Spleen (tissue), 11 donors: ENCODE data around the gene ARRDC1. TPM values are rescaled to one million over a fixed set of nuclear protein-coding genes. Genes with fewer than 3 reads are reported as not detected.

Experiments
- DNase-seq: peaks from one replicate; pipeline ENCODE4 v3.0.0-alpha.2; 2020
- H3K27ac ChIP-seq, 8 donors: fragments of 200-600 bp; sonication (generic) in 7 of 8; 1 replicate in 4 of 8; 2 replicates in 4 of 8; pipeline versions ENCODE4 v1.5.0 to v1.8.0; 2016 to 2021; ENCODE audit warnings: inconsistent platforms in 4 of 8, mild to moderate bottlenecking in 4 of 8, moderate library complexity in 1 of 8
- H3K27me3 ChIP-seq, 7 donors: fragments of 200-600 bp; sonication (generic) in 6 of 7; replicated peaks in 1 of 7; 1 replicate in 4 of 7; 2 replicates in 3 of 7; pipeline versions ENCODE4 v1.5.0 to v1.8.0; 2016 to 2021; ENCODE audit warnings: inconsistent platforms in 3 of 7, mild to moderate bottlenecking in 1 of 7
- H3K36me3 ChIP-seq, 6 donors: fragments of 200-600 bp; sonication (generic) in 5 of 6; 1 replicate in 4 of 6; 2 replicates in 2 of 6; pipeline versions ENCODE4 v1.5.0 to v1.8.0; 2016 to 2021; ENCODE audit warnings: inconsistent platforms in 2 of 6
- H3K4me1 ChIP-seq, 6 donors: fragments of 200-600 bp; sonication (generic) in 5 of 6; 1 replicate in 3 of 6; 2 replicates in 3 of 6; pipeline versions ENCODE4 v1.5.0 to v1.8.0; 2016 to 2021; ENCODE audit warnings: inconsistent platforms in 3 of 6
- H3K4me3 ChIP-seq, 8 donors: fragments of 200-600 bp; sonication (generic) in 7 of 8; 1 replicate in 4 of 8; 2 replicates in 4 of 8; pipeline versions ENCODE4 v1.5.0 to v1.8.0; 2016 to 2021; ENCODE audit warnings: inconsistent platforms in 4 of 8, mild to moderate bottlenecking in 4 of 8, moderate library complexity in 2 of 8
- H3K9me3 ChIP-seq, 8 donors: fragments of 200-600 bp; sonication (generic) in 7 of 8; 1 replicate in 4 of 8; 2 replicates in 4 of 8; pipeline versions ENCODE4 v1.5.0 to v1.8.0; 2016 to 2021; ENCODE audit warnings: inconsistent platforms in 4 of 8
- POLR2A ChIP-seq, 3 donors: fragments of 450-650 bp; IDR thresholded peaks; one replicate each; pipeline ENCODE4 v1.5.1; 2017; ENCODE audit warnings: antibody characterized with exemption in 3 of 3, mild to moderate bottlenecking in 1 of 3
- POLR2AphosphoS5 ChIP-seq, 3 donors: sonication (generic); formaldehyde crosslinking; IDR thresholded peaks; one replicate each; pipeline ENCODE4 v1.5.1; 2017; ENCODE audit warnings: antibody characterized with exemption in 3 of 3
- WGBS, 5 donors: extraction: QIAGEN DNeasy Blood & Tissue Kit in 3 of 5; methylation state at CpG; one replicate each; pipeline versions ENCODE4 v1.1.5 to v1.1.7; 2013 to 2018; 5-methylcytosine and 5-hydroxymethylcytosine counted together
- intact Hi-C: fragments of 100-400 bp; cut with DNase I; formaldehyde crosslinking; loops from one replicate; pipeline ENCODE4 v1.15.0; 2023; ENCODE audit warnings: low total_unique reads
- polyA plus RNA-seq, 3 donors: library from polyadenylated mRNA; stranded (reverse); fragments of 200-250 nt; gene quantifications; one replicate each; pipeline ENCODE4 v1.2.1, GENCODE V29; 2013
- small RNA-seq, 4 donors: library from RNA; depleted of rRNA; stranded (forward); fragments of <200 nt; gene quantifications; one replicate each; pipeline ENCODE3, GENCODE V24; 2016
- total RNA-seq, 7 donors: library from RNA; depleted of rRNA in 3 of 7; stranded (reverse); fragments of >200 nt in 3 of 7; fragmentation: NEBNext Ultra II Directional in 4 of 7; extraction: Animal tissue kit (Norgen Biotek cat#: 25700) in 4 of 7; gene quantifications; one replicate each; pipeline versions ENCODE4 v1.1.0 to v1.2.1, GENCODE V29; 2016 to 2021
- TF ChIP-seq, protein P1 (sequence below), 11 experiments: fragments of 200-600 bp in 7 of 11; fragments of 450-650 bp in 4 of 11; sonication (generic) in 4 of 11; IDR thresholded peaks in 8 of 11; conservative IDR thresholded peaks in 3 of 11; 1 replicate in 7 of 11; 2 replicates in 4 of 11; pipeline versions ENCODE4 v1.4.0 to v1.8.0; 2016 to 2021; ENCODE audit warnings: antibody characterized with exemption in 11 of 11, inconsistent platforms in 4 of 11, mild to moderate bottlenecking in 1 of 11
- donor health status: healthy with polysubstance abuse.
- donor health status: DM: no; HTN: no; CAD: no; lungs with moderate emphysema.
- donor health status: DM: no; HTN: no; CAD: no.
- donor health status: Bipolar disorder and iron deficiency.
- donor health status: healthy.
- donor health status: DM: no; HTN: no; CAD: no.
- donor health status: DM: yes; HTN: yes; CAD: no.

Gene ARRDC1
- total and polyA plus RNA-seq, 10 donors = 51.4 to 158 (median 71.6) TPM

DNA sequence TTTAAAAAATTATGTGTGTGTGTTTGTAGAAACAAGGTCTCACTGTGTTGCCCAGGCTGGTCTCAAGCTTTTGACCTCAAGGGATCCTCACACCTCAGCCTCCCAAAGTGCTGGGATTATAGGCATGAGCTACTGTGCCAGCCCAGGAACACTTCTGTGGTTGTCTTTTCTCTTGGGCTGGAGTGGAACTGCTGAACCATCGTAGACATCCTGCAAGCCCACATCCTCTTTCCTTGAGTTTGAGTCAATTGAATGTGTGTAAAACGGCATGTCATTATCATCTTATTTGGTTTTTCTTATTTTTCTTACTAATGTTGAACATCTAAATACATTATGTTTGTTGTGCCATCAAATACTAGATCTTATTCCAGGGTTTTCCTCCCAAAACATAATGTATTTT, 53.3 kb downstream of the ARRDC1 start:
- peak; percentile 19 for DNase-seq
- no peaks in the 10 kb centered on the region for H3K9me3 ChIP-seq
- WGBS, 5 donors = 27 to 46% (median 37%) methylated on average over 2 of the region's 2 CpGs
- no peak overlapping the region for H3K27ac ChIP-seq
- no peak overlapping the region for H3K4me3 ChIP-seq
- intact Hi-C loops = no loop called here
- no peaks in the 10 kb centered on the region for H3K27me3 ChIP-seq
- no peak for TF ChIP-seq POLR2AphosphoS5 (IDR thresholded peaks at IDR 0.05)
- no peak for TF ChIP-seq POLR2A (IDR thresholded peaks at IDR 0.05)
- TF ChIP-seq, protein P1, sequence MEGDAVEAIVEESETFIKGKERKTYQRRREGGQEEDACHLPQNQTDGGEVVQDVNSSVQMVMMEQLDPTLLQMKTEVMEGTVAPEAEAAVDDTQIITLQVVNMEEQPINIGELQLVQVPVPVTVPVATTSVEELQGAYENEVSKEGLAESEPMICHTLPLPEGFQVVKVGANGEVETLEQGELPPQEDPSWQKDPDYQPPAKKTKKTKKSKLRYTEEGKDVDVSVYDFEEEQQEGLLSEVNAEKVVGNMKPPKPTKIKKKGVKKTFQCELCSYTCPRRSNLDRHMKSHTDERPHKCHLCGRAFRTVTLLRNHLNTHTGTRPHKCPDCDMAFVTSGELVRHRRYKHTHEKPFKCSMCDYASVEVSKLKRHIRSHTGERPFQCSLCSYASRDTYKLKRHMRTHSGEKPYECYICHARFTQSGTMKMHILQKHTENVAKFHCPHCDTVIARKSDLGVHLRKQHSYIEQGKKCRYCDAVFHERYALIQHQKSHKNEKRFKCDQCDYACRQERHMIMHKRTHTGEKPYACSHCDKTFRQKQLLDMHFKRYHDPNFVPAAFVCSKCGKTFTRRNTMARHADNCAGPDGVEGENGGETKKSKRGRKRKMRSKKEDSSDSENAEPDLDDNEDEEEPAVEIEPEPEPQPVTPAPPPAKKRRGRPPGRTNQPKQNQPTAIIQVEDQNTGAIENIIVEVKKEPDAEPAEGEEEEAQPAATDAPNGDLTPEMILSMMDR (IDR thresholded peaks at IDR 0.05 in 8 of 11, conservative IDR thresholded peaks at IDR 0.05 in 3 of 11) = no peak
- peaks cover 0 to 37% (median 7%) of the 10 kb centered on the region in 6 donors for H3K36me3 ChIP-seq
- peaks cover 0 to 79% (median 34%) of the 10 kb centered on the region in 6 donors for H3K4me1 ChIP-seq

DNA sequence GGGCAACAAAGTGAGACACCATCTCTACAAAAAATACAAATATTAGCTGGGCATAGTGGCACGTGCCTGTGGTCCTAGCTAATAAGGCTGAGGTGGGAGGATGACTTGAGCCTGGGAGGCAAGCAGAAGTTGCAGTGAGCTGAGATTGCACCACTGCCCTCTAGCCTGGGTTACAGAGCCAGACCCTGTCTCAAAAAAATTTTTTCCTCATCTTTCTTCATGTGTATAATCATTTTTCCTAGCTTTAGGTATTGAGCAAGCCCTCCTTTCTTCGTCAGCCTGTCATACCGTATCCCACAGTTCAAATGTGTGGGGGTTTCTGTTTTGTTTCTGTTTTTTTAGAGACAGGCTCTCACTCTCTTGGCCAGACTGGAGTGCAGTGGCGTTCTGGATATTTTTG, 54.7 kb downstream of the ARRDC1 start:
- no peak overlapping the region for H3K27ac ChIP-seq
- WGBS, 5 donors = 48 to 67% (median 57%) methylated on average over 4 of the region's 4 CpGs
- TF ChIP-seq, protein P1 (IDR thresholded peaks at IDR 0.05 in 8 of 11, conservative IDR thresholded peaks at IDR 0.05 in 3 of 11) = no peak
- TF ChIP-seq POLR2AphosphoS5 (IDR thresholded peaks at IDR 0.05) (no peak), POLR2A (IDR thresholded peaks at IDR 0.05) (no peak)
- no peaks in the 10 kb centered on the region for H3K27me3 ChIP-seq
- intact Hi-C loops = no loop called here
- no peak for DNase-seq
- no peak overlapping the region for H3K4me3 ChIP-seq
- peaks cover 0 to 92% (median 39%) of the 10 kb centered on the region in 6 donors for H3K4me1 ChIP-seq
- H3K9me3 ChIP-seq = no peaks in the 10 kb centered on the region
- peaks cover 0 to 25% (median 3%) of the 10 kb centered on the region in 6 donors for H3K36me3 ChIP-seq

DNA sequence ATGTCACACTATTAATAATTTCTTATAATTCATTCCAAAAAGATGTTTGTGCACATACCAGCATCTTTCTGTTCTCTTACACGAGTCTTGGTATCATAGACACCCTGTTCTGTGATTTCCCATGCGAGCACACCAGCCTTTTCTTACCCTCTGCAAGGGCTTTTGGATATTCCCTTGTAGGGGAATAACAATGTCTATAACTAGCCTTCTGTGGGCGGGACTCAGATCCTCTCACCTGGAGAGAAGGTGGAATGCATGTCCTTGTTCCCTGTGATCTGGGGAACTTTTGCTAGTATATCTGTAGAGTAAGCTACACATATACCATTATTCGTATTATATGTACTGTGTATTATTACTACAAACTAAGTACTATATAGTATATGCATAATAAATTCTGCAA, 58.1 kb downstream of the ARRDC1 start:
- Histone ChIP-seq H3K4me1 (peaks cover 19 to 97% (median 54%) of the 10 kb centered on the region in 6 donors), H3K9me3 (no peaks in the 10 kb centered on the region), H3K27ac (no peak overlapping the region), H3K27me3 (no peaks in the 10 kb centered on the region), H3K36me3 (peaks cover 0 to 28% (median 0%) of the 10 kb centered on the region in 6 donors), H3K4me3 (no peak overlapping the region)
- TF ChIP-seq POLR2A (IDR thresholded peaks at IDR 0.05) (no peak), POLR2AphosphoS5 (IDR thresholded peaks at IDR 0.05) (no peak)
- TF ChIP-seq, protein P1 (IDR thresholded peaks at IDR 0.05 in 8 of 11, conservative IDR thresholded peaks at IDR 0.05 in 3 of 11) = no peak
- no peak for DNase-seq
- intact Hi-C loops = no loop called here
- 90 to 96% (median 92%) methylated on average over 4 of the region's 4 CpGs for WGBS, 5 donors

DNA sequence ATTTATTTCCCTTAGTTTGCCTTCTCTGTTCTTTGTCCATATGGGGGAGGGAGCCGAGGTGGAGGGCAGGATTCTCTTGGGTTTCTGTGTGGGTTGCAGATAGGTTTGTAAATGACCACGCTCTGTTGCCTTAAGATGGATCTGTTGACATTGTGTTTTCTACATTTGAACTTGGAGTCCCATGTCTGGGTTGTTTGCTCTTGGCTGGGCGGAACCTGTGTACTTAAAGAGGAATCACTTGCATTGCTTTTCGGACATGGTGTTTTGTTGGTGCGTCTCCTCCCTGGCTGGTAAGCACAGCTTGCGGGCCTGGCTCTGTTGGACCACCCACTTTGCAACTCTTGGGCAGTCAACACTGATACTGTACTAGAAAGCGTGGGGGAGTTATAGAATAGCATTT, 59.2 kb downstream of the ARRDC1 start:
- Histone ChIP-seq H3K4me1 (peaks cover 19 to 97% (median 50%) of the 10 kb centered on the region in 6 donors), H3K36me3 (peaks cover 0 to 39% (median 0%) of the 10 kb centered on the region in 6 donors), H3K27ac (no peak overlapping the region), H3K9me3 (no peaks in the 10 kb centered on the region), H3K4me3 (no peak overlapping the region), H3K27me3 (no peaks in the 10 kb centered on the region)
- TF ChIP-seq, protein P1 (IDR thresholded peaks at IDR 0.05 in 8 of 11, conservative IDR thresholded peaks at IDR 0.05 in 3 of 11) = no peak
- TF ChIP-seq POLR2AphosphoS5 (IDR thresholded peaks at IDR 0.05) = no peak
- no peak for TF ChIP-seq POLR2A (IDR thresholded peaks at IDR 0.05)
- DNase-seq = no peak
- intact Hi-C loops = no loop called here
- 80 to 93% (median 85%) methylated on average over 7 of the region's 7 CpGs for WGBS, 5 donors

Small RNAs within 50 kb of the gene (small RNA-seq; reads per million reads assigned to genes)
- gene RF00017 = 0 reads per million in 4 donors

Other genes with a start within 250 kb of the ARRDC1 start
- 10 to 100 TPM; 14.5 to 52.8 (median 29.8) TPM for gene EXD3, start 182.5 kb upstream of the ARRDC1 start, total RNA-seq
- gene EXD3, start 182.5 kb upstream of the ARRDC1 start, polyA plus RNA-seq = 10 to 100 TPM; 15.6 to 62.3 (median 43.4) TPM
- 10 to 100 TPM in 2 of 7 donors, 1 to 10 TPM in 5; 1.9 to 15.0 (median 5.3) TPM for gene NOXA1, start 182.3 kb upstream of the ARRDC1 start, total RNA-seq
- 10 to 100 TPM in 1 of 3 donors, 1 to 10 TPM in 2; 3.2 to 10.7 (median 7.8) TPM for gene NOXA1, start 182.3 kb upstream of the ARRDC1 start, polyA plus RNA-seq
- gene ENTPD8, start 164.3 kb upstream of the ARRDC1 start, total RNA-seq = under 1 TPM in 3 of 7 donors, not detected in 4; 0.26 to 0.37 (median 0.28) TPM
- under 1 TPM; 0.07 to 0.10 (median 0.09) TPM for gene ENTPD8, start 164.3 kb upstream of the ARRDC1 start, polyA plus RNA-seq
- gene NSMF, start 146.4 kb upstream of the ARRDC1 start, total RNA-seq = 10 to 100 TPM; 21.8 to 39.0 (median 25.5) TPM
- 10 to 100 TPM; 21.8 to 49.3 (median 26.7) TPM for gene NSMF, start 146.4 kb upstream of the ARRDC1 start, polyA plus RNA-seq
- gene PNPLA7, start 55.3 kb upstream of the ARRDC1 start, total RNA-seq = 10 to 100 TPM in 4 of 7 donors, 1 to 10 TPM in 3; 5.1 to 22.7 (median 11.3) TPM
- gene PNPLA7, start 55.3 kb upstream of the ARRDC1 start, polyA plus RNA-seq = 10 to 100 TPM in 2 of 3 donors, 1 to 10 TPM in 1; 8.4 to 19.9 (median 10.1) TPM
- gene MRPL41, start 53.8 kb upstream of the ARRDC1 start, total RNA-seq = 10 to 100 TPM; 20.5 to 38.1 (median 32.8) TPM
- 10 to 100 TPM; 69.9 to 98.1 (median 84.9) TPM for gene MRPL41, start 53.8 kb upstream of the ARRDC1 start, polyA plus RNA-seq
- 10 to 100 TPM; 31.7 to 47.3 (median 39.8) TPM for gene DPH7, start 26.8 kb upstream of the ARRDC1 start, total RNA-seq
- gene DPH7, start 26.8 kb upstream of the ARRDC1 start, polyA plus RNA-seq = 10 to 100 TPM; 41.3 to 80.5 (median 67.4) TPM
- 10 to 100 TPM; 12.7 to 17.5 (median 15.3) TPM for gene ZMYND19, start 15.2 kb upstream of the ARRDC1 start, total RNA-seq
- 10 to 100 TPM; 17.7 to 24.1 (median 17.8) TPM for gene ZMYND19, start 15.2 kb upstream of the ARRDC1 start, polyA plus RNA-seq
- gene EHMT1, start 13.3 kb downstream of the ARRDC1 start, total RNA-seq = 100 to 1,000 TPM in 6 of 7 donors, 10 to 100 TPM in 1; 87.7 to 163 (median 130) TPM
- 10 to 100 TPM; 35.5 to 60.9 (median 54.9) TPM for gene EHMT1, start 13.3 kb downstream of the ARRDC1 start, polyA plus RNA-seq